HG02610 (cell line): ENCODE data around the gene JPT1.

Experiments
- ATAC-seq: cut with Tn5 transposase; IDR thresholded peaks from one replicate; pipeline ENCODE4 v1.9.1; 2021; ENCODE audit warnings: mild to moderate bottlenecking, moderate library complexity; ENCODE audit not compliant: unreplicated experiment

JPT1 gene

GRCh38 chr17:75108193-75108592 lies 46.1 kb downstream of the JPT1 start:
- ATAC-seq: no peak

GRCh38 chr17:75105126-75106080 lies 48.9 kb downstream of the JPT1 start:
- no peak for ATAC-seq

- no peak for ATAC-seq
Observed at GRCh38 chr17:75103601-75104554, 50.4 kb downstream of the JPT1 start.

GRCh38 chr17:75102385-75102821 lies 51.9 kb downstream of the JPT1 start:
- ATAC-seq: no peak

GRCh38 chr17:75099881-75100595 lies 54.3 kb downstream of the JPT1 start:
- ATAC-seq: no peak

- ATAC-seq: no peak
Observed at GRCh38 chr17:75098861-75099260, 55.5 kb downstream of the JPT1 start.

- no peak for ATAC-seq
Observed at GRCh38 chr17:75097865-75098264, 56.4 kb downstream of the JPT1 start.

- ATAC-seq: no peak
Observed at GRCh38 chr17:75096082-75096625, 58.2 kb downstream of the JPT1 start.

- ATAC-seq: no peak
Observed at GRCh38 chr17:75094871-75095399, 59.4 kb downstream of the JPT1 start.

GRCh38 chr17:75093548-75094158 lies 60.7 kb downstream of the JPT1 start:
- no peak for ATAC-seq

GRCh38 chr17:75091855-75092327 lies 62.4 kb downstream of the JPT1 start:
- no peak for ATAC-seq

- no peak for ATAC-seq
Observed at GRCh38 chr17:75090871-75091854, 63.1 kb downstream of the JPT1 start.

GRCh38 chr17:75088465-75089417 lies 65.6 kb downstream of the JPT1 start:
- ATAC-seq: no peak

GRCh38 chr17:75087558-75088453 lies 66.5 kb downstream of the JPT1 start, which contains the start of gene SLC16A5:
Gene SLC16A5, plus strand, starts transcription at chr17:75087954. Its CDS starts 5,683 bp downstream, at chr17:75093637.
- no peak for ATAC-seq

GRCh38 chr17:75087182-75087557 lies 67.1 kb downstream of the JPT1 start:
- no peak for ATAC-seq

- ATAC-seq: no peak
Observed at GRCh38 chr17:75086496-75087181, 67.7 kb downstream of the JPT1 start.
